ENCODE results near the gene PLOD2. TPM values are rescaled to one million over a fixed set of nuclear protein-coding genes. Genes with fewer than 3 reads are reported as not detected.

PLOD2 gene
- total RNA-seq (10 to 100 TPM; 24.7 to 73.9 TPM), polyA plus RNA-seq (10 to 100 TPM; 17.8 to 20.7 TPM)
- long read RNA-seq, donor 1, transcript PLOD2-201 (20 exons, 3,732 nt), result major isoform, 7 of 13 reads
- long read RNA-seq, donor 1, partial matches to known transcripts, result 0 of 13 reads
- long read RNA-seq, donor 1, other reads (novel, unspliced or antisense), result 0 of 13 reads
- long read RNA-seq, donor 2, partial matches to known transcripts, result 0 of 1 reads
- long read RNA-seq, donor 2, other reads (novel, unspliced or antisense), result 0 of 1 reads
- long read RNA-seq, donor 3, partial matches to known transcripts, result 0 of 6 reads
- long read RNA-seq, donor 3, other reads (novel, unspliced or antisense), result 0 of 6 reads
- long read RNA-seq, donor 4, partial matches to known transcripts, result 11 of 11 reads
- long read RNA-seq, donor 4, other reads (novel, unspliced or antisense), result 0 of 11 reads
- long read RNA-seq, donor 5, transcript PLOD2-201 (20 exons, 3,732 nt), result major isoform, 14 of 17 reads
- long read RNA-seq, donor 5, partial matches to known transcripts, result 0 of 17 reads
- long read RNA-seq, donor 5, other reads (novel, unspliced or antisense), result 0 of 17 reads

GRCh38 chr3:146160964-146161662, at the start of gene PLOD2:
Gene PLOD2, minus strand, starts transcription at chr3:146161184. Its CDS starts 195 bp downstream, at chr3:146160989.
- H3K27me3 ChIP-seq (ENCODE audit: control insufficient read depth in 3 of 3, insufficient read depth in 3 of 3, low read length in 2 of 3), result no peaks in the 10 kb centered on the region
- H3K4me1 ChIP-seq (ENCODE audit: control insufficient read depth in 5 of 5, insufficient read depth in 5 of 5, low read length in 5 of 5), result peaks cover under 1 to 47% (median 18%) of the 10 kb centered on the region in 5 donors
- TF ChIP-seq CTCF (IDR thresholded peaks at IDR 0.05; ENCODE audit: control extremely low read depth, extremely low read depth), result no peak
- ATAC-seq (ENCODE audit: insufficient read depth, low FRiP score), result peak; percentile 82
- peak; percentile 90 to 92 (median 91) for DNase-seq
- H3K9me3 ChIP-seq (ENCODE audit: control insufficient read depth in 4 of 4, insufficient read depth in 3 of 4, low read length in 3 of 4), result no peaks in the 10 kb centered on the region
- peak within 1 kb of the TSS; percentile 74 to 96 for H3K9ac ChIP-seq (ENCODE audit: insufficient read depth in 1 of 2, low read length in 2 of 2)
- H3K27ac ChIP-seq (ENCODE audit: low read depth in 1 of 2, low read length in 1 of 2), result peak within 1 kb of the TSS; percentile 97 to 99
- 0 to 1% methylated on average over 59 to 74 of the region's 74 CpGs for WGBS, 2 donors
- peak within 1 kb of the TSS; percentile 79 for H3K4me3 ChIP-seq
- no peaks in the 10 kb centered on the region for H3K36me3 ChIP-seq (ENCODE audit: control insufficient read depth in 4 of 4, insufficient read depth in 4 of 4, low read length in 4 of 4)

GRCh38 chr3:146209371-146209770, 48.4 kb upstream of the PLOD2 start:
- Histone ChIP-seq H3K36me3 (ENCODE audit: control insufficient read depth in 4 of 4, insufficient read depth in 4 of 4, low read length in 4 of 4) (peaks cover 0 to 23% (median 7%) of the 10 kb centered on the region in 4 donors), H3K9me3 (ENCODE audit: control insufficient read depth in 4 of 4, insufficient read depth in 3 of 4, low read length in 3 of 4) (no peaks in the 10 kb centered on the region), H3K9ac (ENCODE audit: insufficient read depth in 1 of 2, low read length in 2 of 2) (no peak overlapping the region), H3K4me3 (no peak overlapping the region), H3K27me3 (ENCODE audit: control insufficient read depth in 3 of 3, insufficient read depth in 3 of 3, low read length in 2 of 3) (no peaks in the 10 kb centered on the region), H3K4me1 (ENCODE audit: control insufficient read depth in 5 of 5, insufficient read depth in 5 of 5, low read length in 5 of 5) (no peaks in the 10 kb centered on the region), H3K27ac (ENCODE audit: low read depth in 1 of 2, low read length in 1 of 2) (no peak overlapping the region)
- TF ChIP-seq CTCF (IDR thresholded peaks at IDR 0.05; ENCODE audit: control extremely low read depth, extremely low read depth), result no peak
- DNase-seq (no peak), ATAC-seq (ENCODE audit: insufficient read depth, low FRiP score) (no peak)

GRCh38 chr3:146203776-146204175, 42.8 kb upstream of the PLOD2 start:
- no peak for DNase-seq
- H3K27ac ChIP-seq (ENCODE audit: low read depth in 1 of 2, low read length in 1 of 2), result no peak overlapping the region
- no peak for TF ChIP-seq CTCF (IDR thresholded peaks at IDR 0.05; ENCODE audit: control extremely low read depth, extremely low read depth)
- H3K27me3 ChIP-seq (ENCODE audit: control insufficient read depth in 3 of 3, insufficient read depth in 3 of 3, low read length in 2 of 3), result no peaks in the 10 kb centered on the region
- no peak for ATAC-seq (ENCODE audit: insufficient read depth, low FRiP score)
- no peak overlapping the region for H3K9ac ChIP-seq (ENCODE audit: insufficient read depth in 1 of 2, low read length in 2 of 2)
- H3K9me3 ChIP-seq (ENCODE audit: control insufficient read depth in 4 of 4, insufficient read depth in 3 of 4, low read length in 3 of 4), result no peaks in the 10 kb centered on the region
- no peak overlapping the region for H3K4me3 ChIP-seq
- H3K36me3 ChIP-seq (ENCODE audit: control insufficient read depth in 4 of 4, insufficient read depth in 4 of 4, low read length in 4 of 4), result peaks cover 0 to 38% (median 7%) of the 10 kb centered on the region in 4 donors
- no peaks in the 10 kb centered on the region for H3K4me1 ChIP-seq (ENCODE audit: control insufficient read depth in 5 of 5, insufficient read depth in 5 of 5, low read length in 5 of 5)

Data from lung (tissue), 16 donors.